Measurements from ENCODE around the gene MYH11. TPM values are rescaled to one million over a fixed set of nuclear protein-coding genes. Genes with fewer than 3 reads are reported as not detected.

Gene MYH11
- total RNA-seq, 1 donor from 2014 or later, result 0.07 TPM

- Histone ChIP-seq H3K4me2 (peak overlapping the region; percentile 74), H3K9ac (no peak overlapping the region), H3K9me3 (ENCODE audit: low read depth) (no peaks in the 10 kb centered on the region), H3K4me3 (peak overlapping the region; percentile 22), H3K79me2 (ENCODE audit: low read depth) (no peaks in the 10 kb centered on the region), H2AFZ (replicated peaks) (peak overlapping the region; percentile 86), H3K27ac (no peak overlapping the region), H3K4me1 (peaks cover 16% of the 10 kb centered on the region), H4K20me1 (ENCODE audit: low read depth) (peaks cover 3% of the 10 kb centered on the region), H3K36me3 (no peaks in the 10 kb centered on the region), H3K27me3 (no peaks in the 10 kb centered on the region), H3F3A (ENCODE audit: low read depth) (peaks cover 35% of the 10 kb centered on the region)
- Mint-ChIP-seq H3K36me3 (no peaks in the 10 kb centered on the region), H3K9me3 (no peaks in the 10 kb centered on the region), H3K4me3 (no peak overlapping the region), H3K27ac (no peak overlapping the region), H3K4me1 (peaks cover 25% of the 10 kb centered on the region), H3K27me3 (ENCODE audit: insufficient read depth, low read depth) (peaks cover 21% of the 10 kb centered on the region)
- DNase-seq (ENCODE audit: low spot score), result peak; percentile 28
- TF ChIP-seq EZH2phosphoT487 (IDR thresholded peaks at IDR 0.05) (no peak), EZH2 (IDR thresholded peaks at IDR 0.05) (no peak), CTCF (IDR thresholded peaks at IDR 0.05) (no peak)
Observed at GRCh38 chr16:15807603-15808009, 49.2 kb downstream of the MYH11 start.

- Histone ChIP-seq H3K36me3 (no peaks in the 10 kb centered on the region), H3K4me2 (peak overlapping the region; percentile 10), H4K20me1 (ENCODE audit: low read depth) (no peaks in the 10 kb centered on the region), H3K79me2 (ENCODE audit: low read depth) (no peaks in the 10 kb centered on the region), H3K4me1 (peaks cover 10% of the 10 kb centered on the region), H3K27ac (no peak overlapping the region), H3K9me3 (ENCODE audit: low read depth) (no peaks in the 10 kb centered on the region), H3K27me3 (no peaks in the 10 kb centered on the region), H3F3A (ENCODE audit: low read depth) (peaks cover 16% of the 10 kb centered on the region), H3K9ac (no peak overlapping the region), H2AFZ (replicated peaks) (peak overlapping the region; percentile 68), H3K4me3 (no peak overlapping the region)
- H3K36me3 Mint-ChIP-seq, result no peaks in the 10 kb centered on the region
- no peak overlapping the region for H3K27ac Mint-ChIP-seq
- peaks cover 10% of the 10 kb centered on the region for H3K4me1 Mint-ChIP-seq
- H3K9me3 Mint-ChIP-seq, result peaks cover 4% of the 10 kb centered on the region
- DNase-seq (ENCODE audit: low spot score), result no peak
- no peak overlapping the region for H3K4me3 Mint-ChIP-seq
- no peak for TF ChIP-seq EZH2 (IDR thresholded peaks at IDR 0.05)
- no peak for TF ChIP-seq EZH2phosphoT487 (IDR thresholded peaks at IDR 0.05)
- no peak for TF ChIP-seq CTCF (IDR thresholded peaks at IDR 0.05)
- H3K27me3 Mint-ChIP-seq (ENCODE audit: insufficient read depth, low read depth), result peaks cover 10% of the 10 kb centered on the region
Observed at GRCh38 chr16:15803618-15804017, 53.2 kb downstream of the MYH11 start.

- H3K27ac Mint-ChIP-seq, result no peak overlapping the region
Observed at GRCh38 chr16:15799851-15800495, 56.9 kb downstream of the MYH11 start.

More at GRCh38 chr16:15799851-15800495, 56.9 kb downstream of the MYH11 start:
- no peak overlapping the region for H2AFZ ChIP-seq (replicated peaks)
- Mint-ChIP-seq H3K4me3 (no peak overlapping the region), H3K36me3 (no peaks in the 10 kb centered on the region), H3K4me1 (no peaks in the 10 kb centered on the region), H3K27me3 (ENCODE audit: insufficient read depth, low read depth) (peaks cover 12% of the 10 kb centered on the region), H3K9me3 (peaks cover 4% of the 10 kb centered on the region)
- H3K9me3 ChIP-seq (ENCODE audit: low read depth), result no peaks in the 10 kb centered on the region
- no peaks in the 10 kb centered on the region for H3K79me2 ChIP-seq (ENCODE audit: low read depth)
- no peaks in the 10 kb centered on the region for H3F3A ChIP-seq (ENCODE audit: low read depth)
- H4K20me1 ChIP-seq (ENCODE audit: low read depth), result no peaks in the 10 kb centered on the region
- H3K4me3 ChIP-seq, result no peak overlapping the region
- no peak for DNase-seq (ENCODE audit: low spot score)
- no peak for TF ChIP-seq EZH2 (IDR thresholded peaks at IDR 0.05)
- TF ChIP-seq EZH2phosphoT487 (IDR thresholded peaks at IDR 0.05), result no peak
- TF ChIP-seq CTCF (IDR thresholded peaks at IDR 0.05), result no peak
- H3K4me2 ChIP-seq, result no peak overlapping the region
- H3K27me3 ChIP-seq, result no peaks in the 10 kb centered on the region
- no peaks in the 10 kb centered on the region for H3K4me1 ChIP-seq
- no peak overlapping the region for H3K27ac ChIP-seq
- no peaks in the 10 kb centered on the region for H3K36me3 ChIP-seq
- H3K9ac ChIP-seq, result no peak overlapping the region

Measured in neural progenitor cell (in vitro differentiated cells).